Activated CD4-positive, alpha-beta T cell treated with anti-CD3 and anti-CD28 coated beads, Interleukin-2, amount 50 U/mL, for 1 hour (primary cell): Measurements from ENCODE around the gene MT1B.

Experiments
- DNase-seq: peaks from one replicate; pipeline ENCODE4 v3.0.0-alpha.2; 2020

The MT1B gene

GRCh38 chr16:56651586-56651985 is at the start of gene MT1B:
Gene MT1B, plus strand, starts transcription at chr16:56651886. Its CDS starts 68 bp downstream, at chr16:56651954.
- DNase-seq = no peak

DNA sequence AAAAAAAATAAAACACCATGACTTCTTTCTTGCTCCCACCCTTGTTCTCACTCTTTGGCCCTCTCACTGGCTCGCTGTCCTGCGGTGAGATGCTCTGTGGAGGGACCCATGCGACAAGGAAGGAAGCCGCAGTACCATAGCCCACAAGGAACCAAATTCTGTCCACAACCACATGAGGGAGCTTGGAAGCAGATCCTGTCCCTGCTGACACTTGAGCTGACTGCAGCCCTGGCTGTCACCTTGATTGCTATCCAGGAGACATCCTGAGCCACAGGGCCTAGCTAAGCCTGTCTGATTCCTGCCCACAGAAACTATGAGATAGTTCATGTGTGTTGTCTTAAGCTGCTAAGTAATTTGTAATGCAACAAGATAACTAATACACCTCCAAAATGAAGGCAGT is 48.1 kb upstream of the MT1B start:
- no peak for DNase-seq

DNA sequence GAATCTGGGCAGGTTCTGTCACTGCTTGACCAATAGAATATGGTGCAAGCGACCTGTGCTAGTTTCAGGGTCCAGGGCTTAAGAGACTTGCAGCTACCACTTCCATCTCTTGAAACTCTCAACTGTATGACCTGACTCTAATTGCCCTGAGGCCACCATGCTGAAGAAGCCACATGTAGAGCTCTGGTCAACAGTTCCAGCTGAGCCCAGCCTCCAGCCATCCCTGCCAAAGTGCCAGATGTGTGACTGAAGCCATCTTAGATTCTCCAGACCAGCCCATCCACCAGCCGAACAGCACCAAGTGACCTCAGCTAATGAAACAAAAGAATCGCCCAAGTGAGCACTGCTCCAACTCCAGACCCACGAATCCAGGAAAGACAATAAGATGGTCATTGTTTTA is 46.7 kb upstream of the MT1B start:
- no peak for DNase-seq

- no peak for DNase-seq
Measured at GRCh38 chr16:56605475-56605874, 46.2 kb upstream of the MT1B start.

DNA sequence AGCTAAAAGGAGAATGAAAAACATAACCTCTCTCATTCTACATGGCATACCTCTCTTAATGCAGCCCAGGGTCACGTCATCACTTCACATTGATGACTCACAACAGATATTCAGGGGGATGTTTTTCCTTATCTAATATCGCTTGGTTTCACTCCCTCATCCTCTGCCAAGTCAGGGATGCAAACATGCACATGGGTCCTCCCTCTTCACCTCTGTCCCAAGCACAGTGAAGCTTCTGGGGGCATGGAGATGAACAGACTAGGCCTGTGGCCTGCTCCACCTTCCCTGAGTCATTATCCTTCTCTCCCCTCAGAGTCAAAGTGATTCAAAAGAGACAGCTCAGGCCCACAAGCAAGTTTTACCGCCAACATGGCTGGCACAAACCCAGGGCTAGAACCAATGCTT is 45.6 kb upstream of the MT1B start:
- no peak for DNase-seq

- DNase-seq = no peak
Measured at GRCh38 chr16:56606476-56607108, 45.1 kb upstream of the MT1B start.

- no peak for DNase-seq
Measured at GRCh38 chr16:56607109-56607618, 44.5 kb upstream of the MT1B start.

GRCh38 chr16:56607675-56608042 is 44.0 kb upstream of the MT1B start:
- DNase-seq = no peak

- peak; percentile 86 for DNase-seq
Measured at GRCh38 chr16:56608043-56608875, 43.4 kb upstream of the MT1B start, which contains the start of gene MT2A. Gene MT2A, plus strand, starts transcription at chr16:56608584. Its CDS starts 72 bp downstream, at chr16:56608656.

GRCh38 chr16:56608876-56609462 is 42.7 kb upstream of the MT1B start:
- no peak for DNase-seq

- DNase-seq = peak; percentile 64
Measured at GRCh38 chr16:56609463-56609921, 42.2 kb upstream of the MT1B start.

DNA sequence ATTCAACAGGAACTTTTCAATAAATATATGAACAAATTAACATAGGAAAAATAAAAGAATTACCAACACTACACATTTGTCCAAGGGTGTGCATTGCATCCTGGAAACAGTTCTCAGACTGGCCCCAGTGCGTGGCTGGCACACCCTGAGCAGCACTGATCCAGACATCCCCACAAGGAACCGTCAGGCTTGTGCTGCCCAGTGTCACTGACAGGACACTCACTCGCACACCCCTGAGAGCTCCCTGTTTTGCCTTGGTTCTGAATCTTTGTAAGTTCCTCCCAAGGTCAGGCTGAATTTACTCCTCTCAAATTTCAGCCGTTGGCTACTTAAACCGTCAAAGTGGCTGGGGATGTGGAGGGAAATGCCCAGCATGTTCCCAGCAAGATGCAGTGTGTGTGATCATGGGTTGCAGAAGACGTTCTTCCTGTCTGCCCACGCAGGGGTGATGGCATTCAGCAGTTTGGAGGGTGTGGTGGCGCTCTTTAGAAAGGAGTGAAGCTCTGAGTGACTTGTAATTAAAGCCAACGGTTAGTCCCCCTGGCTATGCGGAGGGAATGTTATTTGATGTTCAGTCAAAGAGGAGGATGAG is 41.6 kb upstream of the MT1B start:
- DNase-seq = peak; percentile 58

DNA sequence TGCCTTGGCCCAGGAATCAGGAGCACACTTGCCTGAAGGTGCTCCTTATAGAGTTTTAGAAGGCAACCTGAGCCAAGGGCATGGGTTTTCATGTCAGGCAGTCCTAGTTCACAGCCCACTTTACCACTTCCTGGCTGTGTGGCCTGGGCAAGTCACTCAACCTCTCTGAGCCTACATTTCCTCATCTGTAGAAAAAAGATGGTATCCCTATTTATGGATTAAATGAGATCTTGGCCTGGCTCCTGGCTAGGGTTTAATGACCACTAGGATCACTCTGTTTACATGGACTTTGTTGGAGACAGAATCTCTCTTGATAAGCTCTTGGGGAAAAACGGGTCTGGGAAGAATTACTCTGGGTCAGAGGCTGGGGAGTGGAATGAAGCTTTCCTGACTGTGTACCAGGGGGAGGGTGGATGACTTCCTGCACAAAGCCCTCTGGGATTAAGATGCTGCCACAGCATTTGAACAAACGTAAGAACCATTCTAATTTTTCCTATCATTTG is 41.0 kb upstream of the MT1B start:
- DNase-seq = no peak

- no peak for DNase-seq
Measured at GRCh38 chr16:56611281-56611833, 40.3 kb upstream of the MT1B start.

GRCh38 chr16:56613706-56614105 is 38.0 kb upstream of the MT1B start:
- no peak for DNase-seq

DNA sequence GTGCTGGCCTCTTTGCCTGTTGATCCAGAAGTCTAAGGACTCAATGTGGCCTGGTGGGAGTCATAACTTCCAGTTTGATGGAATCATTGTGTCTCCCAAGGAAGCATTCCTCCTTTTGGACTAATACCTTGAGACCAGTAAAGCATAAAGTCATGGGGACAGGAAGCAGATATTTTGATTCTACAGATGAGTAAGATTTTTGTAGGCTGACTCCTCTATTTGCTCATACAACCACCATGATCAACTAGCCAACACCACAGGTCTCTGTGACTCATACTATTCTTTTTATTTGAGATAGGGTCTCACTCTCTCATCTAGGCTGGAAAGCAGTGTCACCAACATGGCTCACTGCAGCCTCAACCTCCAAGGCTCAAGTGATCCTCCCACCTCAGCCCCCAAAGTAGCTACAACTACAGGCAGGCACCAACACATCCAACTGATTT is 37.1 kb upstream of the MT1B start:
- no peak for DNase-seq

DNA sequence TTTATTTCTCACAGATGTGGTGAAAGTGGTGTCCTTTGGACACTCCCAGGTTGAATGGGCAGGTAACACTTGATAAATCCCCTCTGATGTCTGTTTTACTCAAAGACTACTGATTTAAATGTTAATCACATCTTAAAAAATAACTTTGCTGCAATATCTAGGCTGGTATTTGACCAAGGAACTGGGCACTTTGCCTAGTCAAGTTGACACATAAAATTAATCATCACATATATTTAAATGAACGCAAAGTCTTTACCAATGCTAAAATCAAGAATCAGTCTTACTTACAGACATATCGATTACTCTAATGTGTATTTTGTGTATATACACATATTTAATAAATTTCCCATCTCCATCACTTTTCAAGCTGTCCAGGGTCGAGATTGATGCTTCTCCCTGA is 36.3 kb upstream of the MT1B start:
- DNase-seq = no peak

- DNase-seq = no peak
Measured at GRCh38 chr16:56616608-56617211, 35.0 kb upstream of the MT1B start.

- DNase-seq = no peak
Measured at GRCh38 chr16:56617212-56618085, 34.2 kb upstream of the MT1B start.

DNA sequence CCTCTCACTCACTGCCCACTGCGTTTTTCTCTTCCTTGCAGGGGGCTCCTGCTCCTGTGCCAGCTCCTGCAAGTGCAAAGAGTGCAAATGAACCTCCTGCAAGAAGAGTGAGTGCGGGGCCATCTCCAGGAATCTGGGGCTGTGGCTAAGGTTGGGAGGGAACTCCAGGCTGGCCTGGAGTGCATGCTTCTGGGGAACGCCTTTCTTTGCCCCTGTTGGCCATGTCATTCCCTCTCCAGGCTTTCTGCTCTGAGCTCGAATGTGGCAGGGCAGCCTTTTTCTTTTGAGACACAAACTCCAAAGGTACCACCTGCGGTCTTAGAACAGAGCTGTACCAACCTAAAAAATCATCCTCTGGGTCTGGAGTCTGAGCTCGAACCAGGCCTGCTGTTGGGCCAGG is 33.5 kb upstream of the MT1B start:
- no peak for DNase-seq

DNA sequence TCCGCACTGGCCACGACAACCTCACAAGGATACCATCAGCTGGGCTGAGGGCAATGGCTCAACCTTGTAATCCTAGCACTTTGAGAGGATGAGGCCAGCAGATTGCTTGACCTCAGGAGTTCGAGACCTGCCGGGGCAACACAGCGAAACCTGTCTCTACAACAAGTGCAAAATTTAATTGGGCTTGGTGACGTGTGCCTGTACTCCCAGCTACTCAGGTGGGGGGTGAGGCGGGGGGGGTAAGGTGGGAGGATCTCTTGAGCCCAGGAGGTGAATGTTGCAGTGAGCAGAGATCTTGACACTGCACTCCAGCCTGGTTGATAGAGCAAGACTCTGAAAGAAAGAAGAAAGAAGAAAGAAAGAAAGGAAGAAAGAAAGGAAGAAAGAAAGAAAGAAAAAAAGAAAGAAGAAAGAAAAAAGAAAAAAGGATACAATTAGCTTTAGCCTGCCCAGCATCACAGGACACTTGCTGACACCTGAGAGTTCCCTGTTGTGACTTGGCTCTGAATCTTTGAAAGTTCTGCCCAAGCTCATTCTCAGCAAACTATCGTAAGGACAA is 31.3 kb upstream of the MT1B start:
- DNase-seq = no peak
